Transverse colon (tissue), 4 donors: ENCODE measurements around the gene RAVER1. TPM values are rescaled to one million over a fixed set of nuclear protein-coding genes. Genes with fewer than 3 reads are reported as not detected.
"Not testable (repeated sequence)": the region's sequence is repeated elsewhere in the genome, so short reads cannot be mapped to it uniquely, and the experiment has no call there.

ENCODE experiments used
- DNase-seq: peaks from one replicate; pipeline ENCODE4 v3.0.0-alpha.2; 2019
- H3K27ac ChIP-seq, 4 donors: fragments of 200-600 bp; sonication (generic); 2 replicates each; pipeline ENCODE4 v1.5.1; 2016 to 2018; ENCODE audit warnings: inconsistent platforms in 4 of 4
- H3K27me3 ChIP-seq: fragments of 200-600 bp; sonication (generic); 2 replicates; pipeline ENCODE4 v1.5.1; 2017; ENCODE audit warnings: inconsistent platforms
- H3K36me3 ChIP-seq, 4 donors: fragments of 200-600 bp; sonication (generic); 2 replicates each; pipeline ENCODE4 v1.5.1; 2017 to 2019; ENCODE audit warnings: inconsistent platforms in 4 of 4
- H3K4me1 ChIP-seq, 4 donors: fragments of 200-600 bp; sonication (generic); 2 replicates each; pipeline ENCODE4 v1.5.1; 2017 to 2020; ENCODE audit warnings: inconsistent platforms in 4 of 4
- H3K4me3 ChIP-seq, 4 donors: fragments of 200-600 bp; sonication (generic); 1 replicate in 1 of 4; 2 replicates in 3 of 4; pipeline versions ENCODE4 v1.5.1 to v1.6.1; 2017 to 2019; ENCODE audit warnings: inconsistent platforms in 4 of 4
- H3K9me3 ChIP-seq, 2 donors: fragments of 200-600 bp; sonication (generic); 2 replicates each; pipeline ENCODE4 v1.5.1; 2017 to 2019; ENCODE audit warnings: inconsistent platforms in 2 of 2
- CTCF ChIP-seq, 5 experiments: fragments of 200-600 bp in 3 of 5; fragments of 450-650 bp in 2 of 5; sonication (generic) in 3 of 5; IDR thresholded peaks; 1 replicate in 2 of 5; 2 replicates in 3 of 5; pipeline ENCODE4 v1.5.1; 2016 to 2017; ENCODE audit warnings: antibody characterized with exemption in 5 of 5, inconsistent platforms in 3 of 5, mild to moderate bottlenecking in 2 of 5, moderate library complexity in 1 of 5
- EP300 ChIP-seq: sonication (generic); formaldehyde crosslinking; IDR thresholded peaks from one replicate; pipeline ENCODE4 v1.6.1; 2017; ENCODE audit warnings: antibody characterized with exemption, low read depth
- POLR2A ChIP-seq: fragments of 450-650 bp; IDR thresholded peaks from one replicate; pipeline ENCODE4 v1.6.1; 2016; ENCODE audit warnings: antibody characterized with exemption, mild to moderate bottlenecking, moderate library complexity
- POLR2AphosphoS5 ChIP-seq, 3 donors: sonication (generic); formaldehyde crosslinking; IDR thresholded peaks; one replicate each; pipeline ENCODE4 v1.6.1; 2016; ENCODE audit warnings: antibody characterized with exemption in 3 of 3
- WGBS, 2 donors: methylation state at CpG; one replicate each; pipeline ENCODE4 v1.1.5; 2018; ENCODE audit warnings: low coverage in 1 of 2; 5-methylcytosine and 5-hydroxymethylcytosine counted together
- in situ Hi-C, 4 donors: fragments of 200-750 bp; cut with MboI; loops; one replicate each; pipeline versions ENCODE4 v1.15.0 to v1.15.1; 2017; ENCODE audit warnings: low sequenced_read_pairs in 3 of 4, low pct_ligation_motif_present in 1 of 4, low pct_unique_long_range_greater_than_20kb in 1 of 4
- intact Hi-C: fragments of 100-400 bp; cut with DNase I; formaldehyde crosslinking; loops from one replicate; pipeline ENCODE4 v1.15.1; 2023; ENCODE audit warnings: low total_unique reads
- total RNA-seq, 4 donors: library from RNA; depleted of rRNA; stranded (reverse); fragments of >200 nt; gene quantifications; one replicate each; pipeline ENCODE4 v1.1.0, GENCODE V29; 2016

Gene RAVER1
- total RNA-seq, 4 donors from 2014 or later: 35.0 to 39.6 (median 38.6) TPM

GRCh38 chr19:10339977-10340376 is 6.6 kb upstream of the RAVER1 start:
- Histone ChIP-seq H3K4me1 (peaks cover 0 to 5% (median 2%) of the 10 kb centered on the region in 4 donors), H3K9me3 (no peaks in the 10 kb centered on the region), H3K27me3 (no peaks in the 10 kb centered on the region), H3K36me3 (no peaks in the 10 kb centered on the region), H3K27ac (peak overlapping the region in 1 of 4 donors; percentile 62), H3K4me3 (no peak overlapping the region)
- TF ChIP-seq CTCF (IDR thresholded peaks at IDR 0.05): no peak
- no peak for TF ChIP-seq POLR2A
- no peak for TF ChIP-seq EP300
- TF ChIP-seq POLR2AphosphoS5 (IDR thresholded peaks at IDR 0.05): no peak
- no peak for DNase-seq
- in situ Hi-C loops: no loop called here
- WGBS, 2 donors: 80% methylated on average over 5 of the region's 5 CpGs; no CpG with 5 or more reads in 1 of the 2 donors
- intact Hi-C loops: no loop called here

GRCh38 chr19:10339380-10339960 is 6.1 kb upstream of the RAVER1 start, which contains the start of gene ICAM3:
ICAM3 (minus strand) TSS chr19:10339624; CDS start chr19:10339614, 10 bp downstream.
- intact Hi-C loops (no loop called here), in situ Hi-C loops (no loop called here)
- peak within 1 kb of the TSS in 2 of 4 donors; percentile 1 to 38 for H3K4me3 ChIP-seq

DNA sequence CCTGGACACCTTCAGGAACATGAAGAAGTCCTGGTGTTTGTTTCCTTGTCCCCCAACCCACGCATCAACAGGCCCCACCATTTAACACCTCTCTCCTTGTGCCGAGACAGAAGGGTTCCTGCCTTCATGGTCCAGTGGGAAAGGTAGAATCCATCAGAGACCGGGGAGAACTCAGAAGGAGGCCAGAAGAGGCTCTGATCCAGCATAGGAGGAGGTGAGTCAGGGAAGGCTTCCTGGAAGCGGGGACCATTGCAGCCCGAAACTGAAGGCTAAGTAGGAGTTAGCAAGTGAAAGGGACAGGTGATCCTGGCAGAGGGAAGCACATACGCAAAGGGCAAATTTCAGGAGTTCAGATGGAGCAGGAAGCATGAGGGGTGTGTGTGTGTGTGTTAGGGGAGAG is 5.6 kb upstream of the RAVER1 start:
- peak overlapping the region in 2 of 4 donors; percentile 1 to 38 for H3K4me3 ChIP-seq
- intact Hi-C loops (no loop called here), in situ Hi-C loops (no loop called here)
- TF ChIP-seq EP300 (no peak), POLR2A (no peak), CTCF (IDR thresholded peaks at IDR 0.05) (no peak), POLR2AphosphoS5 (IDR thresholded peaks at IDR 0.05) (no peak)
- no peaks in the 10 kb centered on the region for H3K27me3 ChIP-seq
- peak overlapping the region in 2 of 4 donors; percentile 34 to 62 for H3K27ac ChIP-seq
- WGBS, 2 donors: 51 to 73% methylated on average over 4 to 6 of the region's 6 CpGs
- DNase-seq: no peak
- peaks cover 0 to 13% (median 2%) of the 10 kb centered on the region in 4 donors for H3K4me1 ChIP-seq
- H3K36me3 ChIP-seq: no peaks in the 10 kb centered on the region
- H3K9me3 ChIP-seq: no peaks in the 10 kb centered on the region

More at GRCh38 chr19:10339380-10339960, 6.1 kb upstream of the RAVER1 start, which contains the start of gene ICAM3:
- peak; percentile 58 for DNase-seq
- TF ChIP-seq EP300: no peak
- no peak for TF ChIP-seq POLR2AphosphoS5 (IDR thresholded peaks at IDR 0.05)
- no peak for TF ChIP-seq CTCF (IDR thresholded peaks at IDR 0.05)
- TF ChIP-seq POLR2A: no peak
- H3K4me1 ChIP-seq: peaks cover 0 to 8% (median 2%) of the 10 kb centered on the region in 4 donors
- WGBS, 2 donors: 57% methylated on average over 14 of the region's 14 CpGs; no CpG with 5 or more reads in 1 of the 2 donors
- H3K36me3 ChIP-seq: no peaks in the 10 kb centered on the region
- H3K27me3 ChIP-seq: no peaks in the 10 kb centered on the region
- H3K27ac ChIP-seq: peak within 1 kb of the TSS in 2 of 4 donors; percentile 34 to 62
- no peaks in the 10 kb centered on the region for H3K9me3 ChIP-seq

- intact Hi-C loops, in situ Hi-C loops: not testable (repeated sequence)
Observed at GRCh38 chr19:10336725-10337124, 3.4 kb upstream of the RAVER1 start.

More at GRCh38 chr19:10336725-10337124, 3.4 kb upstream of the RAVER1 start:
- H3K27me3 ChIP-seq, H3K4me3 ChIP-seq, H3K36me3 ChIP-seq, H3K9me3 ChIP-seq, DNase-seq, H3K27ac ChIP-seq: not testable (repeated sequence)
- WGBS, 2 donors: 89 to 91% methylated on average over 8 to 9 of the region's 9 CpGs
- peaks cover 0 to 29% (median 13%) of the 10 kb centered on the region in 4 donors for H3K4me1 ChIP-seq
